ENCODE data around the gene FBXO34.

The FBXO34 gene

GRCh38 chr14:55270832-55271571 is at the start of gene FBXO34:
Gene FBXO34, plus strand, starts transcription at chr14:55271421. Its CDS starts 78,970 bp downstream, at chr14:55350391.
- peak; percentile 100 for DNase-seq

- no peak for DNase-seq
Measured at GRCh38 chr14:55221968-55222367, 49.3 kb upstream of the FBXO34 start.

GRCh38 chr14:55223364-55223763 is 47.9 kb upstream of the FBXO34 start:
- DNase-seq = no peak

GRCh38 chr14:55228261-55228660 is 43.0 kb upstream of the FBXO34 start:
- no peak for DNase-seq

- DNase-seq = no peak
Measured at GRCh38 chr14:55233591-55233990, 37.6 kb upstream of the FBXO34 start.

GRCh38 chr14:55238019-55238680 is 33.1 kb upstream of the FBXO34 start:
- DNase-seq = no peak

- no peak for DNase-seq
Measured at GRCh38 chr14:55239320-55239719, 31.9 kb upstream of the FBXO34 start.

GRCh38 chr14:55240526-55241178 is 30.6 kb upstream of the FBXO34 start:
- no peak for DNase-seq

GRCh38 chr14:55241673-55242072 is 29.5 kb upstream of the FBXO34 start:
- DNase-seq = no peak

- no peak for DNase-seq
Measured at GRCh38 chr14:55243386-55243785, 27.8 kb upstream of the FBXO34 start.

- no peak for DNase-seq
Measured at GRCh38 chr14:55243813-55244212, 27.4 kb upstream of the FBXO34 start.

GRCh38 chr14:55245657-55246268 is 25.5 kb upstream of the FBXO34 start:
- DNase-seq = peak; percentile 46

GRCh38 chr14:55248411-55248810 is 22.8 kb upstream of the FBXO34 start:
- DNase-seq = no peak

- DNase-seq = no peak
Measured at GRCh38 chr14:55249423-55249822, 21.8 kb upstream of the FBXO34 start.

GRCh38 chr14:55253276-55253675 is 17.9 kb upstream of the FBXO34 start:
- DNase-seq = no peak

- DNase-seq = no peak
Measured at GRCh38 chr14:55254581-55254980, 16.6 kb upstream of the FBXO34 start.

GRCh38 chr14:55255979-55256378 is 15.2 kb upstream of the FBXO34 start:
- DNase-seq = no peak

- DNase-seq = no peak
Measured at GRCh38 chr14:55256586-55256985, 14.6 kb upstream of the FBXO34 start.

GRCh38 chr14:55265197-55265596 is 6.0 kb upstream of the FBXO34 start:
- DNase-seq = peak; percentile 10

- no peak for DNase-seq
Measured at GRCh38 chr14:55267820-55268219, 3.4 kb upstream of the FBXO34 start.

- peak; percentile 81 for DNase-seq
Measured at GRCh38 chr14:55271572-55272298, 514 bp downstream of the FBXO34 start.

GRCh38 chr14:55272387-55272786 is 1.2 kb downstream of the FBXO34 start:
- DNase-seq = no peak

GRCh38 chr14:55272922-55273321 is 1.7 kb downstream of the FBXO34 start:
- DNase-seq = no peak

All from activated CD4-positive, alpha-beta T cell treated with anti-CD3 and anti-CD28 coated beads, Interleukin-2, Interleukin-6, amounts not matched to agents 100 ng/mL and 50 ng/mL, durations not matched to agents 16 hours and 8 hours (primary cell).